ENCODE data around the gene MSMP. TPM values are rescaled to one million over a fixed set of nuclear protein-coding genes. Genes with fewer than 3 reads are reported as not detected.

The MSMP gene
- total and polyA plus RNA-seq, 10 of the 15 experiments (the other 5 are each of a cell fraction or from before 2014, with no cell fraction given) = 0.33 to 2.4 (median 0.86) TPM; not detected in 4

GRCh38 chr9:35769763-35770162 lies 15.7 kb upstream of the MSMP start:
- SMC1A ChIA-PET (ENCODE audit: uncharacterized antibody, unreplicated experiment) = interaction anchor here (1.0 to 1.4 kb wide), 2 partner anchors 8 to 73 kb away, joined by 3 to 5 read pairs; no protein-coding TSS in a partner anchor
- in situ Hi-C loops (cut with MboI) (no loop called here), intact Hi-C loops (cut with micrococcal nuclease; ENCODE audit: unreplicated experiment) (no loop called here)
- no peak overlapping the region for H3K27ac ChIP-seq (ENCODE audit: control insufficient read depth, insufficient read depth)
- no peaks in the 10 kb centered on the region for H3K4me1 ChIP-seq (ENCODE audit: control insufficient read depth, insufficient read depth, low read length)
- no peak overlapping the region for H3K4me3 ChIP-seq
- no peak overlapping the region for H2AFZ ChIP-seq (ENCODE audit: control insufficient read depth, low read depth, low read length)
- no peak overlapping the region for H3K4me2 ChIP-seq (ENCODE audit: control insufficient read depth, insufficient read depth)
- BruUV-seq (replicated peaks) = TSS peak; percentile 12
- H4K20me1 ChIP-seq (ENCODE audit: control insufficient read depth, insufficient read depth) = no peaks in the 10 kb centered on the region
- peaks cover 0 to 3% of the 10 kb centered on the region in 2 experiments; a peak in 1 of 4 replicates for H3K36me3 ChIP-seq (ENCODE audit: control insufficient read depth in 2 of 2, insufficient read depth in 2 of 2, low read length in 1 of 2)
- ATAC-seq (no peak), DNase-seq (ENCODE audit: low read depth, low spot score) (no peak), FAIRE-seq (no peak)
- no peaks in the 10 kb centered on the region for H3K27me3 ChIP-seq (replicated peaks in 1 of 2; ENCODE audit: control insufficient read depth in 2 of 2, insufficient read depth in 2 of 2, low read length in 1 of 2)
- H3K79me2 ChIP-seq (ENCODE audit: control insufficient read depth, insufficient read depth, low read length) = peaks cover 3% of the 10 kb centered on the region; the same call in 1 of the 2 replicates
- RAD21 ChIA-PET (ENCODE audit: unreplicated experiment) = no interaction called here
- no peak overlapping the region for H3K9ac ChIP-seq (ENCODE audit: control insufficient read depth, insufficient read depth, low read length)
- CTCF ChIA-PET = interaction anchor here (0.6 to 4.7 kb wide), 5 partner anchors 13 to 479 kb away, joined by 3 to 23 read pairs (median 3); no protein-coding TSS in a partner anchor
- no peaks in the 10 kb centered on the region for H3K9me3 ChIP-seq (replicated peaks; ENCODE audit: control insufficient read depth, insufficient read depth, low read length)
- WGBS (ENCODE audit: insufficient coverage, insufficient replicate concordance, low lambda C conversion rate, missing lambda C conversion rate) = 81% methylated on average over 1 of the region's 1 CpG
- POLR2A ChIA-PET = interaction anchor here (0.5 to 1.2 kb wide), 2 partner anchors 11 to 1973 kb away, joined by 3 to 8 read pairs; no protein-coding TSS in a partner anchor
- TF ChIP-seq BCL11A (IDR thresholded peaks at IDR 0.05; ENCODE audit: low read depth, low read length) (no peak), MLLT1 (IDR thresholded peaks at IDR 0.05) (no peak), HCFC1 (IDR thresholded peaks at IDR 0.05; ENCODE audit: low read length) (no peak), POLR2A (IDR thresholded peaks at IDR 0.05; ENCODE audit: low read depth, low read length) (no peak), MTA2 (IDR thresholded peaks at IDR 0.05; ENCODE audit: low read depth) (no peak), CHD2 (IDR thresholded peaks at IDR 0.05; ENCODE audit: borderline replicate concordance, low read depth, low read length) (no peak), PML (IDR thresholded peaks at IDR 0.05; ENCODE audit: low read length) (no peak), RUNX3 (IDR thresholded peaks at IDR 0.05; ENCODE audit: low read length) (no peak), STAT3 (IDR thresholded peaks at IDR 0.05; ENCODE audit: low read depth, low read length) (no peak), MYB (IDR thresholded peaks at IDR 0.05; ENCODE audit: borderline replicate concordance, low read depth, low read length) (no peak), NR2C2 (IDR thresholded peaks at IDR 0.05; ENCODE audit: borderline replicate concordance, control insufficient read depth, insufficient read length, low read depth) (no peak), CUX1 (IDR thresholded peaks at IDR 0.05; ENCODE audit: insufficient replicate concordance, low read depth, low read length) (no peak)
- TF ChIP-seq, protein P1, sequence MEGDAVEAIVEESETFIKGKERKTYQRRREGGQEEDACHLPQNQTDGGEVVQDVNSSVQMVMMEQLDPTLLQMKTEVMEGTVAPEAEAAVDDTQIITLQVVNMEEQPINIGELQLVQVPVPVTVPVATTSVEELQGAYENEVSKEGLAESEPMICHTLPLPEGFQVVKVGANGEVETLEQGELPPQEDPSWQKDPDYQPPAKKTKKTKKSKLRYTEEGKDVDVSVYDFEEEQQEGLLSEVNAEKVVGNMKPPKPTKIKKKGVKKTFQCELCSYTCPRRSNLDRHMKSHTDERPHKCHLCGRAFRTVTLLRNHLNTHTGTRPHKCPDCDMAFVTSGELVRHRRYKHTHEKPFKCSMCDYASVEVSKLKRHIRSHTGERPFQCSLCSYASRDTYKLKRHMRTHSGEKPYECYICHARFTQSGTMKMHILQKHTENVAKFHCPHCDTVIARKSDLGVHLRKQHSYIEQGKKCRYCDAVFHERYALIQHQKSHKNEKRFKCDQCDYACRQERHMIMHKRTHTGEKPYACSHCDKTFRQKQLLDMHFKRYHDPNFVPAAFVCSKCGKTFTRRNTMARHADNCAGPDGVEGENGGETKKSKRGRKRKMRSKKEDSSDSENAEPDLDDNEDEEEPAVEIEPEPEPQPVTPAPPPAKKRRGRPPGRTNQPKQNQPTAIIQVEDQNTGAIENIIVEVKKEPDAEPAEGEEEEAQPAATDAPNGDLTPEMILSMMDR (IDR thresholded peaks at IDR 0.05 in 2 of 3, conservative IDR thresholded peaks at IDR 0.05 in 1 of 3; ENCODE audit: control insufficient read depth in 2 of 3, extremely low read depth in 1 of 3, insufficient read depth in 1 of 3, low read depth in 3 of 3, low read length in 3 of 3) = no peak
- TF ChIP-seq, protein P2, sequence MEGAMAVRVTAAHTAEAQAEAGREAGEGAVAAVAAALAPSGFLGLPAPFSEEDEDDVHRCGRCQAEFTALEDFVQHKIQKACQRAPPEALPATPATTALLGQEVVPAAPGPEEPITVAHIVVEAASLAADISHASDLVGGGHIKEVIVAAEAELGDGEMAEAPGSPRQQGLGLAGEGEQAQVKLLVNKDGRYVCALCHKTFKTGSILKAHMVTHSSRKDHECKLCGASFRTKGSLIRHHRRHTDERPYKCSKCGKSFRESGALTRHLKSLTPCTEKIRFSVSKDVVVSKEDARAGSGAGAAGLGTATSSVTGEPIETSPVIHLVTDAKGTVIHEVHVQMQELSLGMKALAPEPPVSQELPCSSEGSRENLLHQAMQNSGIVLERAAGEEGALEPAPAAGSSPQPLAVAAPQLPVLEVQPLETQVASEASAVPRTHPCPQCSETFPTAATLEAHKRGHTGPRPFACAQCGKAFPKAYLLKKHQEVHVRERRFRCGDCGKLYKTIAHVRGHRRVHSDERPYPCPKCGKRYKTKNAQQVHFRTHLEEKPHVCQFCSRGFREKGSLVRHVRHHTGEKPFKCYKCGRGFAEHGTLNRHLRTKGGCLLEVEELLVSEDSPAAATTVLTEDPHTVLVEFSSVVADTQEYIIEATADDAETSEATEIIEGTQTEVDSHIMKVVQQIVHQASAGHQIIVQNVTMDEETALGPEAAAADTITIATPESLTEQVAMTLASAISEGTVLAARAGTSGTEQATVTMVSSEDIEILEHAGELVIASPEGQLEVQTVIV (IDR thresholded peaks at IDR 0.05; ENCODE audit: borderline replicate concordance, partially characterized antibody) = no peak

All from GM12878 (cell line).